ENCODE results near the gene GAN. TPM values are rescaled to one million over a fixed set of nuclear protein-coding genes. Genes with fewer than 3 reads are reported as not detected.

GAN gene
- total and polyA plus RNA-seq, 9 of the 15 experiments (the other 6 are each of a cell fraction or from before 2014, with no cell fraction given): 0.83 to 15.1 (median 5.2) TPM

GRCh38 chr16:81349608-81350305 lies 35.0 kb downstream of the GAN start:
- WGBS (ENCODE audit: insufficient coverage, low coverage, missing lambda C conversion rate): 81% methylated on average over 4 of the region's 4 CpGs
- in situ Hi-C loops (cut with MboI): no loop called here
- H3K4me2 ChIP-seq (ENCODE audit: insufficient read depth, low read length): no peak overlapping the region

More at GRCh38 chr16:81349608-81350305, 35.0 kb downstream of the GAN start:
- DNase-seq (ENCODE audit: extremely low read depth in 1 of 4, low spot score in 3 of 4) (no peak), ATAC-seq (no peak), FAIRE-seq (no peak)
- BruUV-seq (replicated peaks): no TSS peak
- Histone ChIP-seq H3K4me1 (replicated peaks in 1 of 2; ENCODE audit: control insufficient read depth in 2 of 2, insufficient read depth in 2 of 2, low read length in 2 of 2) (no peaks in the 10 kb centered on the region), H3K27me3 (ENCODE audit: control insufficient read depth in 2 of 2, insufficient read depth in 2 of 2, low read length in 2 of 2) (no peaks in the 10 kb centered on the region), H3K27ac (ENCODE audit: extremely low read depth, low read depth, low read length) (no peak overlapping the region), H3K4me3 (no peak overlapping the region), H3K79me2 (ENCODE audit: control insufficient read depth, insufficient read depth, low read length) (no peaks in the 10 kb centered on the region), H3K9me3 (replicated peaks; ENCODE audit: control insufficient read depth, insufficient read depth, low read depth, low read length) (0 out of 2 replicates have a peak, but pooled peaks cover 7% of the 10 kb centered on the region), H4K20me1 (replicated peaks; ENCODE audit: control insufficient read depth, insufficient read depth, low read length) (no peaks in the 10 kb centered on the region), H3K36me3 (ENCODE audit: control insufficient read depth, insufficient read depth, low read length) (peaks cover 11% of the 10 kb centered on the region), H3K9me1 (ENCODE audit: control insufficient read depth, insufficient read depth, low read length) (no peaks in the 10 kb centered on the region), H2AFZ (ENCODE audit: low read depth, low read length) (no peak overlapping the region), H3K9ac (ENCODE audit: insufficient read depth in 1 of 2, low read depth in 2 of 2, low read length in 2 of 2) (no peak overlapping the region)
- TF ChIP-seq SRF (CRISPR knock-in tag; IDR thresholded peaks at IDR 0.05) (no peak), SAP30 (IDR thresholded peaks at IDR 0.05; ENCODE audit: borderline replicate concordance, insufficient read depth, low read depth, low read length, poor library complexity, severe bottlenecking) (no peak), NKRF (IDR thresholded peaks at IDR 0.05; ENCODE audit: borderline replicate concordance) (no peak), ZNF436 (CRISPR knock-in tag; IDR thresholded peaks at IDR 0.05) (no peak)
- intact Hi-C loops (cut with micrococcal nuclease): no loop called here
- ChIA-PET POLR2A (interaction anchor here (0.7 kb wide), 1 partner anchor 836 kb away, joined by 3 read pairs; no protein-coding TSS in a partner anchor), CTCF (ENCODE audit: low intra/inter-chr PET ratio) (no interaction called here)
